Measurements from ENCODE around the gene ACKR1. TPM values are rescaled to one million over a fixed set of nuclear protein-coding genes. Genes with fewer than 3 reads are reported as not detected.

Gene ACKR1
- total RNA-seq, 4 donors from 2014 or later = 30.2 to 157 (median 94.1) TPM

DNA sequence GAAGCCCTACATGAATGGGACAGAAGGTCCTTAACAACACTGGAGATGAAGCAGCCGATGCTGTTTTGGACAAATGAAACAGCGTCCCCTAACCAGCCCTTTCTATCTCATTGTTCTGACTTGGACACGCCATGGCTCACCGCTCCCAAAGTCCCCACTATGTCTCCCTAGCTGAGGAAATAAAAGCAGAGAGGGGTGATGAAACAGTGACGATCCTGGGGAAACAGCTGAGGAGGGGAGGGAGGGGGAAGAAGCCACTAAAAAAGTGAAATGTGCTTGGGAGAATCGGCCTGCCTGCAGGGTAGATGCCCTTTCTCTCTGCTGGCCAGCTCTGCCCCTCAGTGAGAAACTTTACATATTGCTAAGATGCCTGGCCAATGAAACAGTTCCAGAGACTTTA, 1.1 kb upstream of the ACKR1 start:
- TF ChIP-seq, protein P1, sequence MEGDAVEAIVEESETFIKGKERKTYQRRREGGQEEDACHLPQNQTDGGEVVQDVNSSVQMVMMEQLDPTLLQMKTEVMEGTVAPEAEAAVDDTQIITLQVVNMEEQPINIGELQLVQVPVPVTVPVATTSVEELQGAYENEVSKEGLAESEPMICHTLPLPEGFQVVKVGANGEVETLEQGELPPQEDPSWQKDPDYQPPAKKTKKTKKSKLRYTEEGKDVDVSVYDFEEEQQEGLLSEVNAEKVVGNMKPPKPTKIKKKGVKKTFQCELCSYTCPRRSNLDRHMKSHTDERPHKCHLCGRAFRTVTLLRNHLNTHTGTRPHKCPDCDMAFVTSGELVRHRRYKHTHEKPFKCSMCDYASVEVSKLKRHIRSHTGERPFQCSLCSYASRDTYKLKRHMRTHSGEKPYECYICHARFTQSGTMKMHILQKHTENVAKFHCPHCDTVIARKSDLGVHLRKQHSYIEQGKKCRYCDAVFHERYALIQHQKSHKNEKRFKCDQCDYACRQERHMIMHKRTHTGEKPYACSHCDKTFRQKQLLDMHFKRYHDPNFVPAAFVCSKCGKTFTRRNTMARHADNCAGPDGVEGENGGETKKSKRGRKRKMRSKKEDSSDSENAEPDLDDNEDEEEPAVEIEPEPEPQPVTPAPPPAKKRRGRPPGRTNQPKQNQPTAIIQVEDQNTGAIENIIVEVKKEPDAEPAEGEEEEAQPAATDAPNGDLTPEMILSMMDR (IDR thresholded peaks at IDR 0.05; ENCODE audit: low read depth) = no peak

DNA sequence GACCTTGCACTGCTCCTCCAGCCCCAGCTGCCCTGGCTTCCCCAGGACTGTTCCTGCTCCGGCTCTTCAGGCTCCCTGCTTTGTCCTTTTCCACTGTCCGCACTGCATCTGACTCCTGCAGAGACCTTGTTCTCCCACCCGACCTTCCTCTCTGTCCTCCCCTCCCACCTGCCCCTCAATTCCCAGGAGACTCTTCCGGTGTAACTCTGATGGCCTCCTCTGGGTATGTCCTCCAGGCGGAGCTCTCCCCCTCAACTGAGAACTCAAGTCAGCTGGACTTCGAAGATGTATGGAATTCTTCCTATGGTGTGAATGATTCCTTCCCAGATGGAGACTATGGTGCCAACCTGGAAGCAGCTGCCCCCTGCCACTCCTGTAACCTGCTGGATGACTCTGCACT, 550 bp downstream of the ACKR1 start:
- TF ChIP-seq, protein P1 (IDR thresholded peaks at IDR 0.05; ENCODE audit: low read depth) = no peak

DNA sequence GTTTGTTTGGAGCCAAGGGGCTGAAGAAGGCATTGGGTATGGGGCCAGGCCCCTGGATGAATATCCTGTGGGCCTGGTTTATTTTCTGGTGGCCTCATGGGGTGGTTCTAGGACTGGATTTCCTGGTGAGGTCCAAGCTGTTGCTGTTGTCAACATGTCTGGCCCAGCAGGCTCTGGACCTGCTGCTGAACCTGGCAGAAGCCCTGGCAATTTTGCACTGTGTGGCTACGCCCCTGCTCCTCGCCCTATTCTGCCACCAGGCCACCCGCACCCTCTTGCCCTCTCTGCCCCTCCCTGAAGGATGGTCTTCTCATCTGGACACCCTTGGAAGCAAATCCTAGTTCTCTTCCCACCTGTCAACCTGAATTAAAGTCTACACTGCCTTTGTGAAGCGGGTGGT, 1.4 kb downstream of the ACKR1 start:
- TF ChIP-seq, protein P1 (IDR thresholded peaks at IDR 0.05; ENCODE audit: low read depth) = no peak

DNA sequence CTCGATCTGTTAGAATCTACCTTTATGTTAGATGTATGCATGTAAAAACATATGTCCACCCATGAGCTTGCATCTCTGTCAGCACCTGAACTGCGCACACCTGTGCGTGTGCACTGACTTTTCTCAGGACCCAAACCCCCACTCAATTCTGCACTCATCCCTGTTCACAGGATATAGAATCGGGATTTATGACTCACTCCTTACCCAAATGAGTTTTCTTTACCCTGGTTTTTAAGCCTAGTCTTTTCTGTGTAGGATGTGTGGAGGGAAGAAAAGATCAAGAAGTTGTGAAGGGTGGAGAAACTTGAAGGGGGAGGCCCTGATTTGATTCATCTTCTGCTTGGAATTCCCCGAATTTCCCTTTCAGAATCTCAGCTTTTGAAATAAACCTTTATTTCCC, 2.4 kb downstream of the ACKR1 start:
- TF ChIP-seq, protein P1 (IDR thresholded peaks at IDR 0.05; ENCODE audit: low read depth) = no peak

DNA sequence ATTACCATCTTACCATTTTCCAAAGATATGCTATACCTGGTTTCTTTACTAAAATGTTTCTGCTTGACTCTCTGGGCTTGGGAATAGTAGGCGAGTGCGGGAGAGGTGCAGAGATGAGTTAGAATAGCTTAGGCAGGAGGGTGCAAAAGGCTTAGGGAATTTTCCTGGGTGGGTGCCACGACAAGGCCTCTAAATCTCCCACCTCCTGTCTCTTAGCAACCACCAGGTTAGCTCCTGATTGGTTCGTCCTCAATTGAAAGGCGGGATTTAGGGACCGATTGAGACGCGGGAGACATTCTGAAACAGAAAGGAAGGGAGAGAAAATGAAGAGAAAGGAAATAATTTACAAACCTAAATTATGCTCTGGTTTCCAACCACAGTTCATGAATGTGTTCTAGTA, 3.1 kb downstream of the ACKR1 start:
- TF ChIP-seq, protein P1 (IDR thresholded peaks at IDR 0.05; ENCODE audit: low read depth) = no peak

DNA sequence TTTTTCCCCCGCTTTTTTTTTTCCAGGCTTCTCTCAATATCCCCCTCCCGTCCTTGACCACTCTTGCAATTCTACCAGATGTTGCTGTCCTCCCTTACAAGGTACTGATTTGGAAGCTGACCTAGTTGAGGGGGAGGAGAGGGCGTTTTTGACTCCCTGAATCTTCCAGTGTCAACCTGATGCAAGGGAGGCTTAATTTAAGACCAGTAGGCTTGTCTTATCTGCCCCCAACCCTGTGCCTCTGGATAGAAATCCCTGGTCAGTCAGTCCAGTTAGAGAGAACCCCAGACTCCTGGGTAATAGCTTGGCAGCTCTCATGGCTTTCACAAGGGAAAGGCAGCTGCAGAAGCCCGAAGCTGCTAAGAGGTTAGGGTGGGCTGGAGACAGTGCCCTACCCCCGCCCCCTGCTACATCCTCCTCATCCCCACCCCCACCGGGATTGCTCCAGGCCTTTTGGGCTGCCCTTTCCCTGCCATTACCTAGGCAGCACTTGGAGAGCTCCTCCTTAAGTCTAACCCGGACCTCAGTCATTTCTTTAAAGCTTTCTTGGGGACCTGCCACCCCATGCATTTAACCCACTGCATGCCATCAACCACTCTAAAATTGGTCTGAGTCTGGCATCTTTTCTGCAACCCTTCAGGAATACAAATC, 3.6 kb downstream of the ACKR1 start:
- TF ChIP-seq, protein P1 (IDR thresholded peaks at IDR 0.05; ENCODE audit: low read depth) = no peak

DNA sequence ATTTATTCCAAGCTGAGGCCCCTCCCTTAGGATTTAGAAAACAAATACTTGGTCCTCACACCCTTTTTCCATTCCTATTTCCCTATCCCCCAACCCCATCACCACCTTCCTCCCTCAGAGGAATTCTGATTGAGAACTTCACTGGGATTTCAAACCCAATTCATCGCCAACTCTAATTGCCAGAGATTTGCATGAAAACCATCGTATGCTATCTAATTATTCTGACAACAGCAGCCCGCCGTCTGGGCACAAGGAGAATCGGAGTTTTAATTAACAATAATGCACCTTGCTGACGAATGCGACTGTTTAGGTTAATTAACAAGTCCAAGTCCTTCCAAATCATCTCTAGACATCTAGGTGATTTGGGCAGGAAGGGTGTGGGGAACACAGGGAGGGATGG, 4.4 kb downstream of the ACKR1 start:
- TF ChIP-seq, protein P1 (IDR thresholded peaks at IDR 0.05; ENCODE audit: low read depth) = no peak

Data from subcutaneous adipose tissue (tissue), 4 donors.